Activated naive CD8-positive, alpha-beta T cell treated with anti-CD3 and anti-CD28 coated beads, Interleukin-2, amount 50 U/mL, for 16 hours (primary cell): ENCODE results near the gene NPY4R.
"Not testable (repeated sequence)": the region's sequence is repeated elsewhere in the genome, so short reads cannot be mapped to it uniquely, and the experiment has no call there.

Source experiments
- DNase-seq: peaks from one replicate; pipeline ENCODE4 v3.0.0-alpha.2; 2020; ENCODE audit warnings: low read depth, low spot score

The NPY4R gene

GRCh38 chr10:46455992-46456391 is 9.8 kb downstream of the NPY4R start:
- not testable (repeated sequence) for DNase-seq

GRCh38 chr10:46451365-46451764 is 14.4 kb downstream of the NPY4R start:
- not testable (repeated sequence) for DNase-seq

- not testable (repeated sequence) for DNase-seq
Measured at GRCh38 chr10:46450829-46451228, 14.9 kb downstream of the NPY4R start.

DNA sequence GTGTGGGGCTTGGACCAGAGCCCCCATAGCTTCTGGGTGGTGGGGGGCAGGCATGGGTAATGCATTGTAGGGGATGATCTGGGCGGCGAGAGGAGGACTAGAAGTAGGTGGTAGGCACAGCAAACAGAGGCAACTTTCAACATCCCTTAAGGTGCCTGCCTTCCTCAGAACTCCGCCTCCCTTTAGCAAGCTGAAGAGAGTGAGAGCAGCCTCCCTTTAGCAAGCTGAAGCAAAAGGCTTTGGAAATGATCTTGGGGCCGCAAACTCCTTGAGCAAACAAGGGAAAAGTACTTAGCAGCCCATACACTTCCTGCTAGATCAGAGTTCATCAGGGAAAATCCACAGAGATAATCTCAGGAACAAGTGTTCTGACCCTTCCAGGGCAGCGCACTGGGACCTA is 18.3 kb downstream of the NPY4R start:
- not testable (repeated sequence) for DNase-seq

- not testable (repeated sequence) for DNase-seq
Measured at GRCh38 chr10:46445389-46446122, 20.2 kb downstream of the NPY4R start.

- DNase-seq = not testable (repeated sequence)
Measured at GRCh38 chr10:46443422-46443821, 22.3 kb downstream of the NPY4R start.

DNA sequence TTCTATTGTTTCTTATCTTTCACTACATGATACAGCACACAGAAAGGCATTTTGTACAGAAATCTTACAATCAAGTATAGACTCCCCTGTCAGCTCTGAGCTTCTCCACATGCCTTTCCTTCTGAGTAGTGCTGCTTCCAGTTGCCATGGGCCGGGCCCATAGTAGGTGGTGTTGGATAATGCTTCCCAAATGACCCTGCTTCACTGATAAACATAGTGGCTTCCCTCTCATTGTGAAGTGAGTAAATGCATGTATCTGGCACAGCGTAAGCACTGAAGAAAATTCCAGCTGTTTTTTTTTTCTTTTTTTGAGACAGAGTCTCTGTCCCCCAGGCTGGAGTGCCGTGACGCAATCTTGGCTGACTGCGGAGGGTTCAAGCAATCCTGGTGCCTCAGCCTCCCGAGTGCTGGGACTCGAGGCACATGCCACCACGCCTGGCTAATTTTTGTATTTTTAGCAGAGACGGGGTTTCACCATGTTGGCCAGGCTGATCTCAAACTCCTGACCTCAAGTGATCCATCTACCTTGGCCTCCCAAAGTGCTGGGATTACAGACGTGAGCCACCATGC is 23.0 kb downstream of the NPY4R start:
- not testable (repeated sequence) for DNase-seq

- not testable (repeated sequence) for DNase-seq
Measured at GRCh38 chr10:46441837-46442278, 23.9 kb downstream of the NPY4R start.

DNA sequence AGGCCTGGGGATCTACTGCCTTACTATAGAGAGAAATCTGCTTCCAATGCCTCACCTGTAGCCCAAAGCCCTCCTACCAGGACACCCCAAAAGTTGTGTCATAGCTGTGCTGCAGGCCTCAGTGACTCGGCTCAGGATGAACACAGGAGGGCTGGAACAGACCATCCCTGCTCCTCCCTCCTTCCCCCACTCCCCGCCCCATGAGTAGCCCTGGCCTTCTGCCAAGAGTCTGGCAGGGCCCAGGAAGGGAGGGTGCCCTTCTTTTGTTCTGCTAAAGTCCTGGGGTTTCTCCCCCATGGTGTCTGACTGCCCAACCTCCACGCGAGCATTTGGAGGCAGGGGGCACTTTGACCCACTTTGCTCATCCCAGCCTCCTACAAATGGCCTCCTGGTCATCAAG is 24.8 kb downstream of the NPY4R start:
- not testable (repeated sequence) for DNase-seq

DNA sequence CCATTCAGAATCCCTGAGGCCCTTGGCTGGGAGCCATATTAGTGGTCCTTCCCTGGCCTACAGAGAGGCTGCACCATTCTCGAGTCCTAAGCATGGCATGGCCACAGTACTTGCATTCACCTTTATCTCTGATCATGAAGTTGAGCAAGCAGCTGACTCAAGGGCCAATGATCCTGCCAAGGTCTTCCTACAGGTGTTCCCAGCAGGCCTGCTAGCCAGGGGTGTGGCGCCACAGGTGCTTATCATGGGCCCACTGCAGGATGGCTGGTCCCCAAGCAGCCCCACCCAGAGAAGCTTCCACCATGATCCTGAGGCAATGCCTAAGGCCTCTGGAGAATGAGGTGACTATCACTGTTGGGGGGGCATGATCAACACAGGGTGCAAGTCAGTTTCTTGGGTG is 42.2 kb downstream of the NPY4R start:
- not testable (repeated sequence) for DNase-seq

DNA sequence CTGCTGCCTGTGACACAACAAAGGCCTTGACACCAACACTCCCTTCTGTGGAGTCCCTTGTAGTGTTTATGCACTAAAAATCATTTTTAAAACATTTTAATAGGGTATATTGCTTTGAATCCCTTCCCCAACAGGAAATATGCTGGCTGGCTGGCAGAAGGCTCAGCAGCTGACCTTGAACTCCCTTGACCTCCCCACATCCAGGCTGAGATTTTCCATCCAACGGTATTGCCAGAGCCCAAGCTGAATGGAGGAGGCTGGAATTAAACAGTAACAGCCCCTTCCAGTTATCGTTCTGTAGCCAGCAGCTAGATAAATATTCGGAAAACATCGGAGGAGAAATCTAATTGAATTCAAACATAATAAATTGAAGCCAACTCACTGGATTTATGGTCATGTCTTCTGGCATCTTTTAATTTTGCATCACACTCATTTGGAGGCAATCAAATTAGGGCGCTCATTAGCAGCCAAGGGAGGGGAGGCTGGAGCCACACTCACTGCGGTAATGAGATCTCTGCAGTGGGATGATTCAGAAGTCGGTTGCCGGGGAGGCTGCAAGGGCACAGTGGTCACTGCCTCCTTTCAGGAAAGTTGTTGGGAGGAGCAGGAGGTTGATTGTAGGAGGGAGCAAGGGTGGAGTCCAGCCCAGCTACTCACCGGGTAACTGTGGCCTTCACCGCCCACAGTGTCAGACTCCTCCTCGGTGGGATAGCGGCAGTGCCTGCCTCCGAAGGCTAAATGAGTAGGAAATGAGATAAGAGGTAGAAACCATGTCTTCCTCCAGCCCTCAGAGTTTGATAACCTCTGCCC is 46.0 kb downstream of the NPY4R start:
- DNase-seq = not testable (repeated sequence)

DNA sequence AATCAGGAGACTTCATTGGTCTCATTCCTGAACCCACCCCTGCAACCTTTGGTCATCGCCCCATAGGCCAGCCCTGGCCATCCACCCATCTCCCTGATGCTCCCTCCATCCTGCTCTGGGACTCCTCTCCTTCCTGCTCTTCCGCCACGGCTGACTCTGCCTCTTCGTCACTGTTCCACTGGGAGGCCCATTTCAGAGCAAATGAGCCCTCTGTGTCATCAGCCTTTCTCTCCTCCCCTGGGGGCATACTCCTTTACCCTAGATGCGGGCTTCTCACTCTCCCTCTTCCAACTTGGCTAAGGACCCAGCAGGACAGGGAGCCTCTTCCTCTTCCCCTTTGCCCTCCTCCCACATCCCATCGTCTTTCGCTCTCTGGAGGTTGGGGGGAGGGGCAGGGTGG is 47.5 kb downstream of the NPY4R start:
- DNase-seq = not testable (repeated sequence)

- not testable (repeated sequence) for DNase-seq
Measured at GRCh38 chr10:46415291-46415690, 50.5 kb downstream of the NPY4R start.

- DNase-seq = not testable (repeated sequence)
Measured at GRCh38 chr10:46412665-46413064, 53.1 kb downstream of the NPY4R start.

GRCh38 chr10:46411123-46411522 is 54.6 kb downstream of the NPY4R start:
- not testable (repeated sequence) for DNase-seq
